ENCODE data around the gene VAPA.

VAPA gene

GRCh38 chr18:9965711-9966624 is 52.2 kb downstream of the VAPA start:
- TF ChIP-seq FOXA1 (IDR thresholded peaks at IDR 0.05) (no peak), BHLHE40 (IDR thresholded peaks at IDR 0.05; ENCODE audit: borderline replicate concordance) (no peak), ARNT (IDR thresholded peaks at IDR 0.05) (no peak), SUZ12 (IDR thresholded peaks at IDR 0.05) (no peak)
- ChIA-PET CTCF (no interaction called here), POLR2A (no interaction called here)
- no peak for DNase-seq (ENCODE audit: extremely low spot score)

GRCh38 chr18:9968081-9968848 is 54.4 kb downstream of the VAPA start:
- ChIA-PET CTCF (no interaction called here), POLR2A (no interaction called here)
- TF ChIP-seq PKNOX1 (IDR thresholded peaks at IDR 0.05) (no peak), FOXA1 (IDR thresholded peaks at IDR 0.05) (no peak), FOXM1 (IDR thresholded peaks at IDR 0.05; ENCODE audit: borderline replicate concordance) (no peak), FOXK2 (IDR thresholded peaks at IDR 0.05) (no peak), NFRKB (IDR thresholded peaks at IDR 0.05) (no peak), CTBP1 (IDR thresholded peaks at IDR 0.05; ENCODE audit: borderline replicate concordance) (no peak), L3MBTL2 (conservative IDR thresholded peaks at IDR 0.05) (no peak), LEF1 (IDR thresholded peaks at IDR 0.05; ENCODE audit: borderline replicate concordance) (no peak), TARDBP (IDR thresholded peaks at IDR 0.05) (no peak), ELF4 (IDR thresholded peaks at IDR 0.05) (no peak), SUZ12 (IDR thresholded peaks at IDR 0.05) (no peak), HDGF (IDR thresholded peaks at IDR 0.05; ENCODE audit: borderline replicate concordance) (no peak), SP1 (IDR thresholded peaks at IDR 0.05) (no peak), BHLHE40 (IDR thresholded peaks at IDR 0.05; ENCODE audit: borderline replicate concordance) (no peak), ZNF384 (IDR thresholded peaks at IDR 0.05) (no peak), ARNT (IDR thresholded peaks at IDR 0.05) (no peak)
- no peak for DNase-seq (ENCODE audit: extremely low spot score)

- DNase-seq (ENCODE audit: extremely low spot score), result no peak
- no peak for TF ChIP-seq CTBP1 (IDR thresholded peaks at IDR 0.05; ENCODE audit: borderline replicate concordance)
- TF ChIP-seq ARNT (IDR thresholded peaks at IDR 0.05), result no peak
- no peak for TF ChIP-seq SUZ12 (IDR thresholded peaks at IDR 0.05)
- TF ChIP-seq ELF4 (IDR thresholded peaks at IDR 0.05), result no peak
- no peak for TF ChIP-seq ZNF384 (IDR thresholded peaks at IDR 0.05)
- no peak for TF ChIP-seq FOXM1 (IDR thresholded peaks at IDR 0.05; ENCODE audit: borderline replicate concordance)
- no peak for TF ChIP-seq FOXA1 (IDR thresholded peaks at IDR 0.05)
- no peak for TF ChIP-seq LEF1 (IDR thresholded peaks at IDR 0.05; ENCODE audit: borderline replicate concordance)
- CTCF ChIA-PET, result no interaction called here
- POLR2A ChIA-PET, result no interaction called here
Observed at GRCh38 chr18:9969247-9969646, 55.4 kb downstream of the VAPA start.

- POLR2A ChIA-PET, result no interaction called here
- TF ChIP-seq TARDBP (IDR thresholded peaks at IDR 0.05) (no peak), SUZ12 (IDR thresholded peaks at IDR 0.05) (no peak), HDGF (IDR thresholded peaks at IDR 0.05; ENCODE audit: borderline replicate concordance) (no peak), PKNOX1 (IDR thresholded peaks at IDR 0.05) (no peak), NFRKB (IDR thresholded peaks at IDR 0.05) (no peak), FOXA1 (IDR thresholded peaks at IDR 0.05) (no peak), L3MBTL2 (conservative IDR thresholded peaks at IDR 0.05) (no peak), ELF4 (IDR thresholded peaks at IDR 0.05) (no peak), ZNF384 (IDR thresholded peaks at IDR 0.05) (no peak), ARNT (IDR thresholded peaks at IDR 0.05) (no peak), FOXM1 (IDR thresholded peaks at IDR 0.05; ENCODE audit: borderline replicate concordance) (no peak), FOXK2 (IDR thresholded peaks at IDR 0.05) (no peak), SP1 (IDR thresholded peaks at IDR 0.05) (no peak), CTBP1 (IDR thresholded peaks at IDR 0.05; ENCODE audit: borderline replicate concordance) (no peak), BHLHE40 (IDR thresholded peaks at IDR 0.05; ENCODE audit: borderline replicate concordance) (no peak), LEF1 (IDR thresholded peaks at IDR 0.05; ENCODE audit: borderline replicate concordance) (no peak)
- DNase-seq (ENCODE audit: extremely low spot score), result peak; percentile 35
- CTCF ChIA-PET, result interaction anchor here (0.7 to 1.6 kb wide), 5 partner anchors 21 to 548 kb away, joined by 3 to 5 read pairs (median 3); no protein-coding TSS in a partner anchor
Observed at GRCh38 chr18:9971313-9971920, 57.6 kb downstream of the VAPA start.

GRCh38 chr18:9973470-9973869 is 59.7 kb downstream of the VAPA start:
- ChIA-PET POLR2A (no interaction called here), CTCF (interaction anchor here (1.2 kb wide), 1 partner anchor 547 kb away, joined by 3 read pairs; no protein-coding TSS in a partner anchor)
- DNase-seq (ENCODE audit: extremely low spot score), result no peak
- no peak for TF ChIP-seq SUZ12 (IDR thresholded peaks at IDR 0.05)
- TF ChIP-seq L3MBTL2 (conservative IDR thresholded peaks at IDR 0.05), result no peak
- TF ChIP-seq BHLHE40 (IDR thresholded peaks at IDR 0.05; ENCODE audit: borderline replicate concordance), result no peak
- TF ChIP-seq FOXM1 (IDR thresholded peaks at IDR 0.05; ENCODE audit: borderline replicate concordance), result no peak
- no peak for TF ChIP-seq FOXA1 (IDR thresholded peaks at IDR 0.05)

- TF ChIP-seq TARDBP (IDR thresholded peaks at IDR 0.05) (no peak), FOXK2 (IDR thresholded peaks at IDR 0.05) (no peak)
- no peak for DNase-seq (ENCODE audit: extremely low spot score)
- ChIA-PET CTCF (no interaction called here), POLR2A (no interaction called here)
Observed at GRCh38 chr18:9974279-9974915, 60.6 kb downstream of the VAPA start.

All from HEK293T (cell line).